OCI-LY7 (cell line): Measurements from ENCODE around the gene YLPM1. TPM values are rescaled to one million over a fixed set of nuclear protein-coding genes. Genes with fewer than 3 reads are reported as not detected.

ENCODE experiments used
- BruUV-seq: library from RNA; stranded (reverse); fragments of 400-500 nt; replicated peaks from 2 replicates; lab custom pipeline; 2021; lab: Mats Ljungman, UMichigan
- CTCF ChIA-PET: fragments of 300-600 bp; sonication (Branson Sonifier 250); formaldehyde crosslinking; loops from one replicate; lab custom pipeline; 2022; ENCODE audit warnings: antibody characterized with exemption; ENCODE audit not compliant: unreplicated experiment; lab: Charles Lee
- POLR2A ChIA-PET: fragments of 300-600 bp; sonication (Branson Sonifier 250); formaldehyde crosslinking; loops from one replicate; lab custom pipeline; 2022; ENCODE audit warnings: antibody characterized with exemption; lab: Charles Lee
- DNase-seq: peaks from one replicate; pipeline ENCODE4 v3.0.0-alpha.2; 2015; ENCODE audit warnings: low spot score
- H2AFZ ChIP-seq: fragments of 200-600 bp; sonication (generic), shearing (Covaris generic); 2 replicates; pipeline ENCODE4 v1.6.1; 2014; ENCODE audit warnings: mild to moderate bottlenecking, antibody characterized with exemption, low read length, moderate library complexity
- H3K27ac ChIP-seq: fragments of 200-600 bp; sonication (generic); 2 replicates; pipeline ENCODE4 v1.5.1; 2014; ENCODE audit warnings: mixed run types, low read depth, mild to moderate bottlenecking, moderate library complexity, low read length, inconsistent platforms; ENCODE audit not compliant: poor library complexity, severe bottlenecking
- H3K36me3 ChIP-seq: fragments of 200-600 bp; sonication (generic); 2 replicates; pipeline ENCODE4 v1.6.1; 2014; ENCODE audit warnings: mild to moderate bottlenecking, antibody characterized with exemption, low read length, moderate library complexity, mixed read lengths; ENCODE audit not compliant: insufficient read depth
- H3K4me1 ChIP-seq: fragments of 200-600 bp; sonication (generic); 2 replicates; pipeline ENCODE4 v1.5.1; 2014; ENCODE audit warnings: mild to moderate bottlenecking, low read length; ENCODE audit not compliant: insufficient read depth, poor library complexity, severe bottlenecking
- H3K4me2 ChIP-seq: fragments of 200-600 bp; sonication (generic); 2 replicates; pipeline ENCODE4 v1.6.1; 2014; ENCODE audit warnings: mild to moderate bottlenecking, low read length
- H3K4me3 ChIP-seq: fragments of 200-600 bp; sonication (generic); 2 replicates; pipeline ENCODE4 v1.5.1; 2014; ENCODE audit warnings: mild to moderate bottlenecking, low read depth, low read length; ENCODE audit not compliant: poor library complexity, severe bottlenecking
- H3K79me2 ChIP-seq: fragments of 200-600 bp; sonication (generic); 2 replicates; pipeline ENCODE4 v1.6.1; 2016; ENCODE audit warnings: low read depth, mild to moderate bottlenecking, low read length, moderate library complexity, mixed read lengths; ENCODE audit not compliant: insufficient read depth
- H3K9me2 ChIP-seq: fragments of 200-600 bp; sonication (generic); 2 replicates; pipeline ENCODE4 v1.6.1; 2016; ENCODE audit warnings: mild to moderate bottlenecking, low read length, mixed read lengths; ENCODE audit not compliant: insufficient read depth
- H3K9me3 ChIP-seq: fragments of 200-600 bp; sonication (generic); 2 replicates; pipeline ENCODE4 v1.6.1; 2014; ENCODE audit warnings: mild to moderate bottlenecking, mixed run types, low read length, mixed read lengths
- H4K20me1 ChIP-seq: fragments of 200-600 bp; sonication (generic); 2 replicates; pipeline ENCODE4 v1.6.1; 2014; ENCODE audit warnings: mild to moderate bottlenecking, antibody characterized with exemption, low read length, moderate library complexity, mixed read lengths; ENCODE audit not compliant: insufficient read depth
- CTCF ChIP-seq: fragments of 200-600 bp; sonication (generic); conservative IDR thresholded peaks from 2 replicates; pipeline ENCODE4 v1.5.1; 2014; ENCODE audit warnings: mild to moderate bottlenecking, antibody characterized with exemption, low read length, moderate library complexity, mixed read lengths
- EZH2phosphoT487 ChIP-seq: fragments of 200-600 bp; sonication (generic); IDR thresholded peaks from 2 replicates; pipeline ENCODE4 v1.6.1; 2018; ENCODE audit warnings: low read depth, borderline replicate concordance, mild to moderate bottlenecking, mixed run types, antibody characterized with exemption, low read length, moderate library complexity, mixed read lengths
- intact Hi-C: fragments of 100-400 bp; cut with micrococcal nuclease; formaldehyde crosslinking; loops from one replicate; pipeline ENCODE4 v1.10.0; 2022; ENCODE audit not compliant: unreplicated experiment
- total RNA-seq, 2 experiments: library from RNA; depleted of rRNA in 1 of 2; stranded (reverse); fragments of >200 nt in 1 of 2; shearing (Covaris generic) in 1 of 2; gene quantifications; 2 replicates each; pipeline ENCODE4 v1.2.3, GENCODE V29; 2014 to 2022

The YLPM1 gene
- total RNA-seq, 2 experiments from 2014 or later, result 45.2 to 101 TPM

GRCh38 chr14:74841230-74842207, 78.4 kb downstream of the YLPM1 start:
- TF ChIP-seq EZH2phosphoT487 (no peak), CTCF (no peak)
- H3K4me1 ChIP-seq, result peaks cover 15% of the 10 kb centered on the region
- intact Hi-C loops, result no loop called here

GRCh38 chr14:74843653-74844052, 80.5 kb downstream of the YLPM1 start:
- ChIA-PET CTCF (no interaction called here), POLR2A (no interaction called here)
- Histone ChIP-seq H3K4me1 (no peaks in the 10 kb centered on the region), H3K79me2 (no peaks in the 10 kb centered on the region), H3K36me3 (peaks cover 23% of the 10 kb centered on the region), H2AFZ (no peak overlapping the region), H3K27ac (no peak overlapping the region), H3K9me3 (no peaks in the 10 kb centered on the region), H3K4me2 (no peak overlapping the region), H3K9me2 (no peaks in the 10 kb centered on the region), H4K20me1 (no peaks in the 10 kb centered on the region), H3K4me3 (no peak overlapping the region)
- no peak for TF ChIP-seq EZH2phosphoT487
- TF ChIP-seq CTCF, result no peak
- no TSS peak for BruUV-seq
- intact Hi-C loops, result no loop called here
- DNase-seq, result no peak

More at GRCh38 chr14:74841230-74842207, 78.4 kb downstream of the YLPM1 start:
- Histone ChIP-seq H3K9me3 (no peaks in the 10 kb centered on the region), H3K27ac (no peak overlapping the region), H3K4me2 (no peak overlapping the region), H4K20me1 (no peaks in the 10 kb centered on the region), H2AFZ (no peak overlapping the region), H3K79me2 (no peaks in the 10 kb centered on the region), H3K4me3 (no peak overlapping the region), H3K9me2 (no peaks in the 10 kb centered on the region), H3K36me3 (peaks cover 36% of the 10 kb centered on the region)
- no TSS peak for BruUV-seq
- POLR2A ChIA-PET, result interaction anchor here (0.6 to 1.0 kb wide), 4 partner anchors 10 to 152 kb away, joined by 3 to 4 read pairs (median 4); no protein-coding TSS in a partner anchor
- DNase-seq, result peak; percentile 31
- CTCF ChIA-PET, result no interaction called here

- Histone ChIP-seq H3K4me1 (no peaks in the 10 kb centered on the region), H3K27ac (no peak overlapping the region), H3K9me2 (no peaks in the 10 kb centered on the region), H3K4me2 (no peak overlapping the region), H2AFZ (no peak overlapping the region), H3K4me3 (no peak overlapping the region), H3K79me2 (no peaks in the 10 kb centered on the region), H3K36me3 (peaks cover 1% of the 10 kb centered on the region; the same call in 1 of the 2 replicates), H3K9me3 (no peaks in the 10 kb centered on the region), H4K20me1 (no peaks in the 10 kb centered on the region)
- ChIA-PET CTCF (no interaction called here), POLR2A (interaction anchor here (1.4 kb wide), 1 partner anchor 10 kb away, joined by 4 read pairs; no protein-coding TSS in a partner anchor)
- intact Hi-C loops, result no loop called here
- TF ChIP-seq CTCF (no peak), EZH2phosphoT487 (no peak)
- DNase-seq, result no peak
- no TSS peak for BruUV-seq
Measured at GRCh38 chr14:74846168-74846567, 83.1 kb downstream of the YLPM1 start.
